GM12878 (cell line): ENCODE results near the gene MRTFB. TPM values are rescaled to one million over a fixed set of nuclear protein-coding genes. Genes with fewer than 3 reads are reported as not detected.

Experiments
- ATAC-seq: fragments of 200-7000 bp; cut with Tn5 transposase; 3 replicates; pipeline ENCODE4 v1.9.1; 2020; ENCODE audit warnings: mild to moderate bottlenecking, moderate library complexity
- BruUV-seq: library from RNA; stranded (reverse); fragments of 400-500 nt; replicated peaks from 2 replicates; lab custom pipeline; 2021; lab: Mats Ljungman, UMichigan
- CTCF ChIA-PET: fragments of 300-600 bp; sonication (Branson Sonifier 250); formaldehyde crosslinking; extraction: SDS; loops from one replicate; lab custom pipeline; 2021; ENCODE audit warnings: inconsistent platforms; lab: Yijun Ruan, JAX
- POLR2A ChIA-PET: fragments of 350-600 bp; formaldehyde crosslinking; extraction: SDS; loops from one replicate; lab custom pipeline; 2021; ENCODE audit warnings: inconsistent platforms; lab: Charles Lee
- RAD21 ChIA-PET: fragments of 300-600 bp; sonication (Branson Sonifier 250); formaldehyde crosslinking; loops from one replicate; lab custom pipeline; 2023; ENCODE audit warnings: antibody characterized with exemption; ENCODE audit not compliant: unreplicated experiment; lab: Charles Lee
- SMC1A ChIA-PET: fragments of 300-600 bp; sonication (Branson Sonifier 250); formaldehyde crosslinking; loops from one replicate; lab custom pipeline; 2023; ENCODE audit not compliant: unreplicated experiment, uncharacterized antibody; lab: Charles Lee
- DNase-seq: peaks from one replicate; pipeline ENCODE4 v3.0.0-alpha.2; 2011; ENCODE audit warnings: low read depth, low spot score
- FAIRE-seq: peaks from 3 replicates; lab custom pipeline; 2011; peaks lifted over from hg19 to GRCh38; lab: Jason Lieb, UNC
- H2AFZ ChIP-seq: 2 replicates; pipeline ENCODE4 v1.6.0; 2011; ENCODE audit warnings: low read depth, low read length, control low read depth; ENCODE audit not compliant: control insufficient read depth
- H3K27ac ChIP-seq: 2 replicates; pipeline ENCODE4 v1.5.1; 2011; ENCODE audit warnings: control low read depth; ENCODE audit not compliant: control insufficient read depth, insufficient read depth
- H3K27me3 ChIP-seq, 2 experiments: replicated peaks in 1 of 2; 2 replicates each; pipeline versions ENCODE4 v1.6.0 to v1.6.1; 2011; ENCODE audit warnings: low read length in 1 of 2; ENCODE audit not compliant: control insufficient read depth in 2 of 2, insufficient read depth in 2 of 2
- H3K36me3 ChIP-seq, 2 experiments: 2 replicates each; pipeline ENCODE4 v1.5.1; 2011; ENCODE audit warnings: low read length in 1 of 2; ENCODE audit not compliant: control insufficient read depth in 2 of 2, insufficient read depth in 2 of 2
- H3K4me1 ChIP-seq: 2 replicates; pipeline ENCODE4 v1.6.1; 2011; ENCODE audit warnings: mild to moderate bottlenecking, low read length, moderate library complexity, mixed read lengths; ENCODE audit not compliant: control insufficient read depth, insufficient read depth
- H3K4me2 ChIP-seq: 2 replicates; pipeline ENCODE4 v1.6.0; 2011; ENCODE audit warnings: control low read depth; ENCODE audit not compliant: control insufficient read depth, insufficient read depth
- H3K4me3 ChIP-seq: fragments of 200-600 bp; sonication (generic); 2 replicates; pipeline ENCODE4 v1.5.1; 2016
- H3K79me2 ChIP-seq: 2 replicates; pipeline ENCODE4 v1.6.0; 2011; ENCODE audit warnings: low read length; ENCODE audit not compliant: control insufficient read depth, insufficient read depth
- H3K9ac ChIP-seq: 2 replicates; pipeline ENCODE4 v1.8.0; 2011; ENCODE audit warnings: low read length, control low read depth, mixed read lengths; ENCODE audit not compliant: control insufficient read depth, insufficient read depth
- H3K9me3 ChIP-seq: replicated peaks from 3 replicates; pipeline ENCODE4 v1.5.1; 2011; ENCODE audit warnings: mild to moderate bottlenecking, low read length; ENCODE audit not compliant: control insufficient read depth, insufficient read depth
- H4K20me1 ChIP-seq: 2 replicates; pipeline ENCODE4 v1.6.0; 2011; ENCODE audit not compliant: control insufficient read depth, insufficient read depth
- GABPA ChIP-seq: IDR thresholded peaks from 2 replicates; pipeline ENCODE4 v1.6.1; 2014; ENCODE audit warnings: antibody characterized with exemption, low read depth, mild to moderate bottlenecking, inconsistent platforms
- RCOR1 ChIP-seq: conservative IDR thresholded peaks from 2 replicates; pipeline ENCODE4 v1.6.1; 2012; ENCODE audit warnings: low read depth, low read length, improper control_type of control experiment
- TCF7 ChIP-seq: IDR thresholded peaks from 2 replicates; pipeline ENCODE4 v1.6.1; 2014; ENCODE audit warnings: antibody characterized with exemption, borderline replicate concordance
- ZNF217 ChIP-seq: fragments of 450-650 bp; IDR thresholded peaks from 2 replicates; pipeline ENCODE4 v1.6.1; 2017; ENCODE audit warnings: antibody characterized with exemption, mild to moderate bottlenecking
- ZNF384 ChIP-seq: IDR thresholded peaks from 2 replicates; pipeline ENCODE4 v1.6.1; 2012; ENCODE audit warnings: low read depth, mild to moderate bottlenecking, low read length, improper control_type of control experiment, borderline replicate concordance
- WGBS: methylation state at CpG from one replicate; pipeline ENCODE4 v1.1.6; 2016; ENCODE audit warnings: low lambda C conversion rate; ENCODE audit not compliant: insufficient replicate concordance, insufficient coverage; ENCODE audit errors: missing lambda C conversion rate; 5-methylcytosine and 5-hydroxymethylcytosine counted together
- in situ Hi-C: fragments of 300-500 bp; cut with MboI; formaldehyde crosslinking; loops from 9 replicates; pipeline ENCODE4 v1.14.3; 2018; ENCODE audit warnings: mixed read lengths
- intact Hi-C: fragments of 100-400 bp; cut with micrococcal nuclease; formaldehyde crosslinking; loops from one replicate; pipeline ENCODE4 v1.14.2; 2022; ENCODE audit not compliant: unreplicated experiment
- polyA plus RNA-seq, 11 experiments: library from polyadenylated mRNA; depleted of rRNA in 4 of 11; unstranded in 6 of 11; stranded (reverse) in 5 of 11; fragments of >200 nt; fragmentation: Nextera tagmentation in 4 of 11; fragmentation: Illumina TruSeq in 1 of 11; extraction: Ambion mirVana in 4 of 11; extraction: Trizol in 1 of 11; gene quantifications; 1 replicate in 1 of 11; 2 replicates in 10 of 11; pipeline versions ENCODE4 v1.2.1 to v1.2.3, GENCODE V29; 2011 to 2016; ENCODE audit warnings: inconsistent platforms in 2 of 11, missing spikeins in 2 of 11, low read depth in 1 of 11
- total RNA-seq, 4 experiments: library from RNA; depleted of rRNA in 3 of 4; stranded (reverse); fragments of >200 nt in 3 of 4; fragmentation: Illumina TruSeq in 1 of 4; extraction: Trizol in 1 of 4; gene quantifications; 2 replicates each; pipeline versions ENCODE4 v1.2.1 to v1.2.3, GENCODE V29; 2013 to 2021
- TF ChIP-seq, protein P1 (sequence below): IDR thresholded peaks from 2 replicates; pipeline ENCODE4 v1.6.1; 2012; ENCODE audit warnings: mild to moderate bottlenecking, low read depth, low read length
- TF ChIP-seq, protein P2 (sequence below): fragments of 450-650 bp; IDR thresholded peaks from 2 replicates; pipeline ENCODE4 v1.6.1; 2018; ENCODE audit warnings: borderline replicate concordance, mild to moderate bottlenecking; ENCODE audit not compliant: partially characterized antibody

The MRTFB gene
- total and polyA plus RNA-seq, 10 of the 15 experiments (the other 5 are each of a cell fraction or from before 2014, with no cell fraction given): 2.1 to 14.3 (median 8.0) TPM

DNA sequence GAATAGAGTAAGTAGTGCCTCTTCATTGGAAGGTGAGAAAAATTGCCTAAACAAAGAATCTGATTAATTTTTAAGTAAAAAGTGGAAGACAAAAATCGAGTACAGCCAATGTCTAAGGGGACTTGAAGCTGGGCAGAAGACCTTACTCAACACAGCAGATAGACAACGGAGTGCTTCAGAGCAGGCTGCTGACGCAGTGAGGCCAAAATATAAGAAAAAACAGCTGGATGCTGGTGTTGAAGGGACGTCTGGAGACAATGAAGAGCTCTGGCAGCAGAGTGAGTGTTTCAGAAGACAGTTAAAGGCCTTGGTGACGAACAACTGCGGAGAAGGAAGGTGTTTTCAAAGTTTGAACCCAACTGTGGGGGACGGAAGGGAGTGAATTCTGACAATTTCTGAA lies 169.8 kb downstream of the MRTFB start (continued):
- TF ChIP-seq, protein P1, sequence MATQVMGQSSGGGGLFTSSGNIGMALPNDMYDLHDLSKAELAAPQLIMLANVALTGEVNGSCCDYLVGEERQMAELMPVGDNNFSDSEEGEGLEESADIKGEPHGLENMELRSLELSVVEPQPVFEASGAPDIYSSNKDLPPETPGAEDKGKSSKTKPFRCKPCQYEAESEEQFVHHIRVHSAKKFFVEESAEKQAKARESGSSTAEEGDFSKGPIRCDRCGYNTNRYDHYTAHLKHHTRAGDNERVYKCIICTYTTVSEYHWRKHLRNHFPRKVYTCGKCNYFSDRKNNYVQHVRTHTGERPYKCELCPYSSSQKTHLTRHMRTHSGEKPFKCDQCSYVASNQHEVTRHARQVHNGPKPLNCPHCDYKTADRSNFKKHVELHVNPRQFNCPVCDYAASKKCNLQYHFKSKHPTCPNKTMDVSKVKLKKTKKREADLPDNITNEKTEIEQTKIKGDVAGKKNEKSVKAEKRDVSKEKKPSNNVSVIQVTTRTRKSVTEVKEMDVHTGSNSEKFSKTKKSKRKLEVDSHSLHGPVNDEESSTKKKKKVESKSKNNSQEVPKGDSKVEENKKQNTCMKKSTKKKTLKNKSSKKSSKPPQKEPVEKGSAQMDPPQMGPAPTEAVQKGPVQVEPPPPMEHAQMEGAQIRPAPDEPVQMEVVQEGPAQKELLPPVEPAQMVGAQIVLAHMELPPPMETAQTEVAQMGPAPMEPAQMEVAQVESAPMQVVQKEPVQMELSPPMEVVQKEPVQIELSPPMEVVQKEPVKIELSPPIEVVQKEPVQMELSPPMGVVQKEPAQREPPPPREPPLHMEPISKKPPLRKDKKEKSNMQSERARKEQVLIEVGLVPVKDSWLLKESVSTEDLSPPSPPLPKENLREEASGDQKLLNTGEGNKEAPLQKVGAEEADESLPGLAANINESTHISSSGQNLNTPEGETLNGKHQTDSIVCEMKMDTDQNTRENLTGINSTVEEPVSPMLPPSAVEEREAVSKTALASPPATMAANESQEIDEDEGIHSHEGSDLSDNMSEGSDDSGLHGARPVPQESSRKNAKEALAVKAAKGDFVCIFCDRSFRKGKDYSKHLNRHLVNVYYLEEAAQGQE: no peak
- no peak for TF ChIP-seq ZNF217
- TF ChIP-seq TCF7: no peak
- no peak for TF ChIP-seq GABPA
- no peak for TF ChIP-seq RCOR1
- TF ChIP-seq ZNF384: no peak

DNA sequence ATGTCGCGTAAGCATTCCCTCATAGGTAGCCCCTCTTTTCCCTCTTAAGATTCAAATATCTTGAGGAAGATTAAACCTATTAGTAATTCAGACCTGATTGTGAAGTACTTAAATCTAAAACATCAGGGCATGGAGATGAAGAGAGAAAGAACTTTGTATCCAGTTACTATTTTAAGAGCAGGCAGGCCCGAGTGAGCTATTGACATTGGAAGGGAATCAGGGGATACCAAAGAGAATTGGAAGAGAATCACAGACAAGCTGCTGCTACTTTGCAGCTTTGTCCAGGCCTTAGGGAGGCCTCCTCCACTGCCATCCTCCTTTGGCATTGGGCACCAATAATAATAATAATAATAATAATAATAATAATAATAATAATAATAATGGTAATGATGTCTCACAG lies 170.5 kb downstream of the MRTFB start:
- Histone ChIP-seq H3K9me3 (no peaks in the 10 kb centered on the region), H3K27me3 (no peaks in the 10 kb centered on the region), H3K9ac (no peak overlapping the region), H3K4me3 (no peak overlapping the region), H3K4me2 (no peak overlapping the region), H3K4me1 (no peaks in the 10 kb centered on the region), H4K20me1 (no peaks in the 10 kb centered on the region), H3K36me3 (peaks cover 3 to 8% of the 10 kb centered on the region in 2 experiments; a peak in 3 of 4 replicates), H3K27ac (no peak overlapping the region), H2AFZ (no peak overlapping the region), H3K79me2 (no peaks in the 10 kb centered on the region)
- DNase-seq: no peak
- 93% methylated on average over 3 of the region's 3 CpGs for WGBS
- in situ Hi-C loops (no loop called here), intact Hi-C loops (no loop called here)
- RAD21 ChIA-PET: interaction anchor here (1.1 kb wide), 1 partner anchor 237 kb away, joined by 3 read pairs; no protein-coding TSS in a partner anchor
- CTCF ChIA-PET: interaction anchor here (3.8 kb wide), 1 partner anchor 9 kb away, joined by 23 read pairs; no protein-coding TSS in a partner anchor
- SMC1A ChIA-PET: interaction anchor here (1.8 kb wide), 1 partner anchor 318 kb away, joined by 7 read pairs; no protein-coding TSS in a partner anchor
- POLR2A ChIA-PET: no interaction called here
- ATAC-seq: no peak
- BruUV-seq: no TSS peak
- TF ChIP-seq, protein P2, sequence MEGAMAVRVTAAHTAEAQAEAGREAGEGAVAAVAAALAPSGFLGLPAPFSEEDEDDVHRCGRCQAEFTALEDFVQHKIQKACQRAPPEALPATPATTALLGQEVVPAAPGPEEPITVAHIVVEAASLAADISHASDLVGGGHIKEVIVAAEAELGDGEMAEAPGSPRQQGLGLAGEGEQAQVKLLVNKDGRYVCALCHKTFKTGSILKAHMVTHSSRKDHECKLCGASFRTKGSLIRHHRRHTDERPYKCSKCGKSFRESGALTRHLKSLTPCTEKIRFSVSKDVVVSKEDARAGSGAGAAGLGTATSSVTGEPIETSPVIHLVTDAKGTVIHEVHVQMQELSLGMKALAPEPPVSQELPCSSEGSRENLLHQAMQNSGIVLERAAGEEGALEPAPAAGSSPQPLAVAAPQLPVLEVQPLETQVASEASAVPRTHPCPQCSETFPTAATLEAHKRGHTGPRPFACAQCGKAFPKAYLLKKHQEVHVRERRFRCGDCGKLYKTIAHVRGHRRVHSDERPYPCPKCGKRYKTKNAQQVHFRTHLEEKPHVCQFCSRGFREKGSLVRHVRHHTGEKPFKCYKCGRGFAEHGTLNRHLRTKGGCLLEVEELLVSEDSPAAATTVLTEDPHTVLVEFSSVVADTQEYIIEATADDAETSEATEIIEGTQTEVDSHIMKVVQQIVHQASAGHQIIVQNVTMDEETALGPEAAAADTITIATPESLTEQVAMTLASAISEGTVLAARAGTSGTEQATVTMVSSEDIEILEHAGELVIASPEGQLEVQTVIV: no peak
- FAIRE-seq: no peak
